ENCODE measurements around the gene ANKRD53.

GRCh38 chr2:70985283-70985688 is 6.9 kb downstream of the ANKRD53 start:
- no peak for TF ChIP-seq CTCF (IDR thresholded peaks at IDR 0.05)
- TF ChIP-seq POLR2AphosphoS5 (IDR thresholded peaks at IDR 0.05): no peak
- no peak for TF ChIP-seq POLR2A (IDR thresholded peaks at IDR 0.05)

Measured in upper lobe of left lung (tissue), 4 donors.